HUES64 (cell line): ENCODE results near the gene SNX12.
"Not testable (repeated sequence)": the region's sequence is repeated elsewhere in the genome, so short reads cannot be mapped to it uniquely, and the experiment has no call there.

Source experiments
- H3K27ac ChIP-seq: 2 replicates; pipeline ENCODE4 v1.7.0; 2013; ENCODE audit warnings: low read depth, low read length, inconsistent platforms
- H3K27me3 ChIP-seq: 2 replicates; pipeline ENCODE4 v1.6.1; 2013; ENCODE audit warnings: mild to moderate bottlenecking, low read length; ENCODE audit not compliant: insufficient read depth
- H3K36me3 ChIP-seq: 2 replicates; pipeline ENCODE4 v1.6.1; 2013; ENCODE audit warnings: mild to moderate bottlenecking, low read length; ENCODE audit not compliant: insufficient read depth
- H3K4me1 ChIP-seq: 2 replicates; pipeline ENCODE4 v1.6.1; 2013; ENCODE audit warnings: mild to moderate bottlenecking, low read length, moderate library complexity; ENCODE audit not compliant: insufficient read depth
- H3K4me3 ChIP-seq: 2 replicates; pipeline ENCODE4 v1.5.1; 2013; ENCODE audit warnings: mild to moderate bottlenecking, low read length, moderate library complexity
- H3K9ac ChIP-seq: 2 replicates; pipeline ENCODE4 v1.6.1; 2013; ENCODE audit warnings: mild to moderate bottlenecking, low read depth, low read length
- H3K9me3 ChIP-seq: 2 replicates; pipeline ENCODE4 v1.6.1; 2013; ENCODE audit warnings: low read depth, low read length; ENCODE audit not compliant: insufficient read depth
- WGBS: fragments of 150-250, 120-280 bp; methylation state at CpG from one replicate; pipeline ENCODE4 v1.1.7; 2013; ENCODE audit warnings: missing lambda C conversion rate; 5-methylcytosine and 5-hydroxymethylcytosine counted together

Gene SNX12

DNA sequence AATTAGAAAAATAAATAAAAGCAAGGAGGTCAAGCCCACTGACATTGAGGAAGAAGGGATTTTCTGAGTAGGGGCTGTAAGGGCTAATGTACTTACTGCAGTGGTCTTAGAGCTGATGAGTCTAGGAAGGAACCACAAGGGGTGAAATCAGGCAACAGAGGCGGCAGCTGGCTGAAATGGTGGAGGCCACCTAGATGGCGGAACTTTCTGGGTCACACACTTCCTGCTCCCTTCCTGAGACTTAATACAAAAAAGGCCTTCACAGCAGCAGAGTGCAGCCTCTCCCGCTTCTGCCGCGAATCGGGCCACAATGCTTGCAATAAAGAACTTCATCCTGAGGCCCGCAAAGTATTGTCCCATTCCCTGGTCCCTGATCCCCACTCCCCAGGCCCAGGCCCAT, 15.4 kb downstream of the SNX12 start:
- Histone ChIP-seq H3K9me3 (no peaks in the 10 kb centered on the region), H3K36me3 (peaks cover 12% of the 10 kb centered on the region; the same call in 1 of the 2 replicates), H3K9ac (no peak overlapping the region), H3K27me3 (no peaks in the 10 kb centered on the region), H3K4me3 (peak overlapping the region; percentile 48), H3K27ac (no peak overlapping the region), H3K4me1 (no peaks in the 10 kb centered on the region)
- WGBS, result 81% methylated on average over 7 of the region's 7 CpGs

DNA sequence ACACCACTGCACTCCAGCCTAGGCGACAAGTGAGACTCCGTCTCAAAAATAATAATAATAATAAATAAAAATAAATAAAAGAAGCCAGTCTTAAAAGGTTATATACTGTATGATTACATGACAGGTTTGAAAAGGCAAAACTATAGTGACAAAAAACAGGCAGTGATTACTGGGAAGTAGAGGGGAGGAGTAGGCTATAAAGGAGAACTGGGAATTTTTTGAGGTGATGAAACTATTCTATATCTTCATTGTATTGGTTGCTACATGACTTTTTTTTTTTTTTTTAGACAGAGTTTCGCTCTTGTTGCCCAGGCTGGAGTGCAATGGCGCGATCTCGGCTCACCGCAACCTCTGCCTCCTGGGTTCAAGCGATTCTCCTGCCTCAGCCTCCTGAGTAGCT, 20.2 kb downstream of the SNX12 start:
- no CpG with 5 or more reads among the region's 8 CpGs for WGBS
- not testable (repeated sequence) for H3K9ac ChIP-seq, H3K36me3 ChIP-seq, H3K27me3 ChIP-seq, H3K27ac ChIP-seq, H3K9me3 ChIP-seq, H3K4me1 ChIP-seq, H3K4me3 ChIP-seq

DNA sequence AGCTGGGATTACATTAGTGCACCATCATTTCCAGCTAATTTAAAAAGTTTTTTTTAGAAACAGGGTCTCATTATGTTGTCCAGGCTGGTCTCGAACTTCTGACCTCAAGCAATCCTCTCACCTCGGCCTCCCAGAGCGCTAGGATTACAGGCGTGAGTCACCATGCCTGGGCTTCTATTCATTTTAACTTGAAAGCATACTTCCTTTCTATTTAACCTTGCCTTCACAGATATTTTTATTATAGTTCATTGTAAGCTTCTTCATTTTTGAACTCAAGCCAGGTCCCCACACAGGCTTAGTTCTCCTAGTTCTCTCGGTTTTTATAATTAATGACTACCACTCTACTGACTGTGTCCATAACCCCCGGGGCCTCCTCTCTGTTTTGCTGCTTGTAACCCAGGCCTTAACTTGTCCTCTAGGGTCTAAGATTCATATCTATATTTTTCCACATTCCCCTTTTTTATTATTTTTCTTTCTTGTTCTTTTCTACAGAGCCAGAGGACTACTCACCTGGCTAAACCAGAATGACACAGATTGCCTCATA, 50.7 kb downstream of the SNX12 start:
- Histone ChIP-seq H3K9me3 (no peaks in the 10 kb centered on the region), H3K9ac (no peak overlapping the region), H3K4me3 (no peak overlapping the region), H3K27me3 (no peaks in the 10 kb centered on the region), H3K36me3 (no peaks in the 10 kb centered on the region), H3K4me1 (no peaks in the 10 kb centered on the region), H3K27ac (no peak overlapping the region)
- 96% methylated on average over 6 of the region's 6 CpGs for WGBS
